Upper lobe of left lung (tissue), 4 donors: ENCODE results near the gene GLRX5.

Source experiments
- CTCF ChIP-seq, 6 experiments: fragments of 450-650 bp in 4 of 6; fragments of 200-600 bp in 2 of 6; sonication (generic) in 2 of 6; IDR thresholded peaks; one replicate each; pipeline ENCODE4 v1.5.1; 2016 to 2019; ENCODE audit warnings: antibody characterized with exemption in 6 of 6
- EP300 ChIP-seq, 4 donors: sonication (generic); formaldehyde crosslinking; IDR thresholded peaks; one replicate each; pipeline ENCODE4 v1.5.1; 2017; ENCODE audit warnings: antibody characterized with exemption in 4 of 4, control low read depth in 2 of 4
- POLR2A ChIP-seq, 4 donors: fragments of 450-650 bp; IDR thresholded peaks; one replicate each; pipeline ENCODE4 v1.5.1; 2016 to 2017; ENCODE audit warnings: antibody characterized with exemption in 4 of 4, mild to moderate bottlenecking in 2 of 4
- POLR2AphosphoS5 ChIP-seq, 2 donors: sonication (generic); formaldehyde crosslinking; IDR thresholded peaks; one replicate each; pipeline ENCODE4 v1.5.1; 2017; ENCODE audit warnings: antibody characterized with exemption in 2 of 2

- no peak for TF ChIP-seq CTCF (IDR thresholded peaks at IDR 0.05)
- TF ChIP-seq POLR2A (IDR thresholded peaks at IDR 0.05), result no peak
- no peak for TF ChIP-seq POLR2AphosphoS5 (IDR thresholded peaks at IDR 0.05)
- no peak for TF ChIP-seq EP300 (IDR thresholded peaks at IDR 0.05)
Observed at GRCh38 chr14:95495076-95495475, 39.8 kb upstream of the GLRX5 start.
